ENCODE results near the gene PINLYP.

PINLYP gene

GRCh38 chr19:43560687-43561086, 14.9 kb upstream of the PINLYP start:
- POLR2A ChIA-PET: interaction anchor here (0.6 kb wide), 1 partner anchor 1531 kb away, joined by 4 read pairs; no protein-coding TSS in a partner anchor
- Histone ChIP-seq H3K9me3 (ENCODE audit: control extremely low read depth in 1 of 5, control insufficient read depth in 4 of 5, insufficient read depth in 2 of 5, low read depth in 1 of 5, low read length in 4 of 5) (no peaks in the 10 kb centered on the region), H3K4me1 (ENCODE audit: control extremely low read depth in 1 of 4, control insufficient read depth in 4 of 4, insufficient read depth in 4 of 4, low read length in 3 of 4) (peaks cover 7 to 46% (median 37%) of the 10 kb centered on the region in 4 experiments), H3K4me3 (ENCODE audit: control insufficient read depth in 1 of 7, extremely low read depth in 1 of 7, insufficient read depth in 4 of 7, low read depth in 2 of 7, low read length in 6 of 7) (no peak overlapping the region), H3K36me3 (ENCODE audit: control insufficient read depth in 4 of 4, insufficient read depth in 4 of 4, low read length in 3 of 4) (peaks cover 0 to 16% (median 7%) of the 10 kb centered on the region in 4 experiments), H3K27me3 (replicated peaks in 2 of 5; ENCODE audit: control insufficient read depth in 4 of 5, insufficient read depth in 5 of 5, low read length in 4 of 5) (no peaks in the 10 kb centered on the region), H3K27ac (ENCODE audit: insufficient read depth in 1 of 2, low read depth in 1 of 2, low read length in 2 of 2, poor library complexity in 1 of 2, severe bottlenecking in 2 of 2) (no peak overlapping the region)
- peak in 1 of 3 donors; percentile 37 for DNase-seq
- WGBS (ENCODE audit: insufficient coverage): 86% methylated on average over 5 of the region's 6 CpGs
- CTCF ChIA-PET: interaction anchor here (0.6 to 14.5 kb wide), 3 partner anchors 24 to 72 kb away, joined by 3 to 247 read pairs (median 16); partner anchors contain the start of genes IRGQ and ZNF576

GRCh38 chr19:43561139-43561970, 14.2 kb upstream of the PINLYP start:
- whole genome bisulfite sequencing (ENCODE audit: insufficient coverage): 95% methylated on average over 10 of the region's 12 CpGs
- Histone ChIP-seq H3K9me3 (ENCODE audit: control extremely low read depth in 1 of 5, control insufficient read depth in 4 of 5, insufficient read depth in 2 of 5, low read depth in 1 of 5, low read length in 4 of 5) (no peaks in the 10 kb centered on the region), H3K27me3 (replicated peaks in 2 of 5; ENCODE audit: control insufficient read depth in 4 of 5, insufficient read depth in 5 of 5, low read length in 4 of 5) (no peaks in the 10 kb centered on the region), H3K27ac (ENCODE audit: insufficient read depth in 1 of 2, low read depth in 1 of 2, low read length in 2 of 2, poor library complexity in 1 of 2, severe bottlenecking in 2 of 2) (peak overlapping the region in 1 of 2 experiments; percentile 15), H3K36me3 (ENCODE audit: control insufficient read depth in 4 of 4, insufficient read depth in 4 of 4, low read length in 3 of 4) (peaks cover 0 to 12% (median 7%) of the 10 kb centered on the region in 4 experiments), H3K4me3 (ENCODE audit: control insufficient read depth in 1 of 7, extremely low read depth in 1 of 7, insufficient read depth in 4 of 7, low read depth in 2 of 7, low read length in 6 of 7) (no peak overlapping the region), H3K4me1 (ENCODE audit: control extremely low read depth in 1 of 4, control insufficient read depth in 4 of 4, insufficient read depth in 4 of 4, low read length in 3 of 4) (peaks cover 7 to 46% (median 37%) of the 10 kb centered on the region in 4 experiments)
- ChIA-PET POLR2A (interaction anchor here (0.6 to 0.8 kb wide), 2 partner anchors 13 to 1530 kb away, joined by 4 read pairs; partner anchors contain the start of gene XRCC1), CTCF (interaction anchor here (1.0 to 14.5 kb wide), 4 partner anchors 11 to 32 kb away, joined by 3 to 247 read pairs (median 10); partner anchors contain the start of genes IRGQ and ZNF576)
- DNase-seq: peak in 1 of 3 donors; percentile 7

- H3K4me1 ChIP-seq (ENCODE audit: control extremely low read depth in 1 of 4, control insufficient read depth in 4 of 4, insufficient read depth in 4 of 4, low read length in 3 of 4): peaks cover 7 to 46% (median 37%) of the 10 kb centered on the region in 4 experiments
- CTCF ChIA-PET: interaction anchor here (14.5 kb wide), 1 partner anchor 31 kb away, joined by 247 read pairs; the partner anchor contains the start of genes IRGQ and ZNF576
- WGBS (ENCODE audit: insufficient coverage): 37% methylated on average over 2 of the region's 6 CpGs
- H3K27ac ChIP-seq (ENCODE audit: insufficient read depth in 1 of 2, low read depth in 1 of 2, low read length in 2 of 2, poor library complexity in 1 of 2, severe bottlenecking in 2 of 2): peak overlapping the region; percentile 72 to 77
- no peaks in the 10 kb centered on the region for H3K9me3 ChIP-seq (ENCODE audit: control extremely low read depth in 1 of 5, control insufficient read depth in 4 of 5, insufficient read depth in 2 of 5, low read depth in 1 of 5, low read length in 4 of 5)
- H3K4me3 ChIP-seq (ENCODE audit: control insufficient read depth in 1 of 7, extremely low read depth in 1 of 7, insufficient read depth in 4 of 7, low read depth in 2 of 7, low read length in 6 of 7): no peak overlapping the region
- POLR2A ChIA-PET: interaction anchor here (1.2 kb wide), 1 partner anchor 22 kb away, joined by 3 read pairs; no protein-coding TSS in a partner anchor
- H3K36me3 ChIP-seq (ENCODE audit: control insufficient read depth in 4 of 4, insufficient read depth in 4 of 4, low read length in 3 of 4): peaks cover 0 to 12% (median 7%) of the 10 kb centered on the region in 4 experiments
- no peaks in the 10 kb centered on the region for H3K27me3 ChIP-seq (replicated peaks in 2 of 5; ENCODE audit: control insufficient read depth in 4 of 5, insufficient read depth in 5 of 5, low read length in 4 of 5)
- no peak for DNase-seq
Measured at GRCh38 chr19:43562226-43562697, 13.3 kb upstream of the PINLYP start.

GRCh38 chr19:43562698-43563241, 12.8 kb upstream of the PINLYP start:
- H3K4me1 ChIP-seq (ENCODE audit: control extremely low read depth in 1 of 4, control insufficient read depth in 4 of 4, insufficient read depth in 4 of 4, low read length in 3 of 4): peaks cover 7 to 46% (median 38%) of the 10 kb centered on the region in 4 experiments
- 6% methylated on average over 10 of the region's 14 CpGs for WGBS (ENCODE audit: insufficient coverage)
- CTCF ChIA-PET: interaction anchor here (1.2 to 14.5 kb wide), 2 partner anchors 10 to 31 kb away, joined by 3 to 247 read pairs; partner anchors contain the start of genes IRGQ and ZNF576
- H3K27me3 ChIP-seq (replicated peaks in 2 of 5; ENCODE audit: control insufficient read depth in 4 of 5, insufficient read depth in 5 of 5, low read length in 4 of 5): no peaks in the 10 kb centered on the region
- no peaks in the 10 kb centered on the region for H3K9me3 ChIP-seq (ENCODE audit: control extremely low read depth in 1 of 5, control insufficient read depth in 4 of 5, insufficient read depth in 2 of 5, low read depth in 1 of 5, low read length in 4 of 5)
- no peak overlapping the region for H3K4me3 ChIP-seq (ENCODE audit: control insufficient read depth in 1 of 7, extremely low read depth in 1 of 7, insufficient read depth in 4 of 7, low read depth in 2 of 7, low read length in 6 of 7)
- peak overlapping the region; percentile 72 to 77 for H3K27ac ChIP-seq (ENCODE audit: insufficient read depth in 1 of 2, low read depth in 1 of 2, low read length in 2 of 2, poor library complexity in 1 of 2, severe bottlenecking in 2 of 2)
- peaks cover 0 to 12% (median 5%) of the 10 kb centered on the region in 4 experiments for H3K36me3 ChIP-seq (ENCODE audit: control insufficient read depth in 4 of 4, insufficient read depth in 4 of 4, low read length in 3 of 4)
- peak; percentile 97 to 100 (median 99) for DNase-seq
- POLR2A ChIA-PET: interaction anchor here (1.2 kb wide), 1 partner anchor 21 kb away, joined by 3 read pairs; no protein-coding TSS in a partner anchor

GRCh38 chr19:43563816-43564457, 11.7 kb upstream of the PINLYP start:
- 95% methylated on average over 10 of the region's 10 CpGs for WGBS (ENCODE audit: insufficient coverage)
- H3K9me3 ChIP-seq (ENCODE audit: control extremely low read depth in 1 of 5, control insufficient read depth in 4 of 5, insufficient read depth in 2 of 5, low read depth in 1 of 5, low read length in 4 of 5): no peaks in the 10 kb centered on the region
- no peak overlapping the region for H3K4me3 ChIP-seq (ENCODE audit: control insufficient read depth in 1 of 7, extremely low read depth in 1 of 7, insufficient read depth in 4 of 7, low read depth in 2 of 7, low read length in 6 of 7)
- H3K27ac ChIP-seq (ENCODE audit: insufficient read depth in 1 of 2, low read depth in 1 of 2, low read length in 2 of 2, poor library complexity in 1 of 2, severe bottlenecking in 2 of 2): peak overlapping the region in 1 of 2 experiments; percentile 77
- CTCF ChIA-PET: interaction anchor here (0.9 to 14.5 kb wide), 4 partner anchors 9 to 30 kb away, joined by 3 to 247 read pairs (median 5); partner anchors contain the start of genes IRGQ, ZNF575 and ZNF576
- POLR2A ChIA-PET: no interaction called here
- no peaks in the 10 kb centered on the region for H3K27me3 ChIP-seq (replicated peaks in 2 of 5; ENCODE audit: control insufficient read depth in 4 of 5, insufficient read depth in 5 of 5, low read length in 4 of 5)
- H3K36me3 ChIP-seq (ENCODE audit: control insufficient read depth in 4 of 4, insufficient read depth in 4 of 4, low read length in 3 of 4): peaks cover 0 to 9% (median 2%) of the 10 kb centered on the region in 4 experiments
- H3K4me1 ChIP-seq (ENCODE audit: control extremely low read depth in 1 of 4, control insufficient read depth in 4 of 4, insufficient read depth in 4 of 4, low read length in 3 of 4): peaks cover 7 to 46% (median 38%) of the 10 kb centered on the region in 4 experiments
- DNase-seq: peak in 2 of 3 donors; percentile 49 to 59

GRCh38 chr19:43564800-43565199, 10.8 kb upstream of the PINLYP start:
- 46% methylated on average over 9 of the region's 9 CpGs for WGBS (ENCODE audit: insufficient coverage)
- POLR2A ChIA-PET: no interaction called here
- no peaks in the 10 kb centered on the region for H3K9me3 ChIP-seq (ENCODE audit: control extremely low read depth in 1 of 5, control insufficient read depth in 4 of 5, insufficient read depth in 2 of 5, low read depth in 1 of 5, low read length in 4 of 5)
- peak in 2 of 3 donors; percentile 47 to 50 for DNase-seq
- H3K27ac ChIP-seq (ENCODE audit: insufficient read depth in 1 of 2, low read depth in 1 of 2, low read length in 2 of 2, poor library complexity in 1 of 2, severe bottlenecking in 2 of 2): no peak overlapping the region
- peaks cover 7 to 47% (median 40%) of the 10 kb centered on the region in 4 experiments for H3K4me1 ChIP-seq (ENCODE audit: control extremely low read depth in 1 of 4, control insufficient read depth in 4 of 4, insufficient read depth in 4 of 4, low read length in 3 of 4)
- H3K27me3 ChIP-seq (replicated peaks in 2 of 5; ENCODE audit: control insufficient read depth in 4 of 5, insufficient read depth in 5 of 5, low read length in 4 of 5): no peaks in the 10 kb centered on the region
- peaks cover 0 to 9% (median under 1%) of the 10 kb centered on the region in 4 experiments for H3K36me3 ChIP-seq (ENCODE audit: control insufficient read depth in 4 of 4, insufficient read depth in 4 of 4, low read length in 3 of 4)
- no peak overlapping the region for H3K4me3 ChIP-seq (ENCODE audit: control insufficient read depth in 1 of 7, extremely low read depth in 1 of 7, insufficient read depth in 4 of 7, low read depth in 2 of 7, low read length in 6 of 7)
- CTCF ChIA-PET: interaction anchor here (0.6 to 14.5 kb wide), 9 partner anchors 9 to 117 kb away, joined by 3 to 247 read pairs (median 3); partner anchors contain the start of genes IRGQ, XRCC1 and ZNF576
